ENCODE results near the gene SRRM4.
A peak's percentile ranks its signal among the peaks of the same experiment; 100 is the strongest.

Gene SRRM4

GRCh38 chr12:119168721-119169120 is 187.4 kb downstream of the SRRM4 start:
- DNase-seq = no peak

- DNase-seq = no peak
Measured at GRCh38 chr12:119169150-119169549, 187.8 kb downstream of the SRRM4 start.

- no peak for DNase-seq
Measured at GRCh38 chr12:119171291-119171690, 189.9 kb downstream of the SRRM4 start.

GRCh38 chr12:119171691-119172425 is 190.5 kb downstream of the SRRM4 start:
- DNase-seq = no peak

- no peak for DNase-seq
Measured at GRCh38 chr12:119175081-119175480, 193.7 kb downstream of the SRRM4 start.

GRCh38 chr12:119176267-119177055 is 195.1 kb downstream of the SRRM4 start:
- peak in 9 of 14 donors; percentile 21 to 76 (median 48) for DNase-seq

- no peak for DNase-seq
Measured at GRCh38 chr12:119177056-119177325, 195.7 kb downstream of the SRRM4 start.

- DNase-seq = no peak
Measured at GRCh38 chr12:119177724-119178380, 196.5 kb downstream of the SRRM4 start.

- DNase-seq = peak in 13 of 14 donors; percentile 19 to 85 (median 54)
Measured at GRCh38 chr12:119178544-119179334, 197.4 kb downstream of the SRRM4 start, which contains the start of gene HSPB8. Gene HSPB8, plus strand, starts transcription at chr12:119178931. Its CDS starts 382 bp downstream, at chr12:119179313.

GRCh38 chr12:119179335-119180021 is 198.1 kb downstream of the SRRM4 start:
- DNase-seq = peak in 1 of 14 donors; percentile 47

- DNase-seq = peak in 4 of 14 donors; percentile 17 to 36 (median 26)
Measured at GRCh38 chr12:119180380-119181040, 199.2 kb downstream of the SRRM4 start.

GRCh38 chr12:119181202-119181601 is 199.9 kb downstream of the SRRM4 start:
- DNase-seq = no peak

- DNase-seq = no peak
Measured at GRCh38 chr12:119181944-119182343, 200.6 kb downstream of the SRRM4 start.

GRCh38 chr12:119182701-119183493 is 201.6 kb downstream of the SRRM4 start:
- peak in 6 of 14 donors; percentile 18 to 46 (median 30) for DNase-seq

GRCh38 chr12:119183942-119184695 is 202.8 kb downstream of the SRRM4 start:
- peak in 6 of 14 donors; percentile 9 to 75 (median 38) for DNase-seq

- no peak for DNase-seq
Measured at GRCh38 chr12:119195256-119195655, 213.9 kb downstream of the SRRM4 start.

- DNase-seq = no peak
Measured at GRCh38 chr12:119198440-119198839, 217.1 kb downstream of the SRRM4 start.

- DNase-seq = no peak
Measured at GRCh38 chr12:119200601-119201000, 219.3 kb downstream of the SRRM4 start.

- no peak for DNase-seq
Measured at GRCh38 chr12:119201789-119202543, 220.6 kb downstream of the SRRM4 start.

Measured in C1 segment of cervical spinal cord (tissue), 14 donors.